Measurements from ENCODE around the gene MXD4. TPM values are rescaled to one million over a fixed set of nuclear protein-coding genes. Genes with fewer than 3 reads are reported as not detected.

Gene MXD4
- total RNA-seq, 1 donor: 44.9 TPM

DNA sequence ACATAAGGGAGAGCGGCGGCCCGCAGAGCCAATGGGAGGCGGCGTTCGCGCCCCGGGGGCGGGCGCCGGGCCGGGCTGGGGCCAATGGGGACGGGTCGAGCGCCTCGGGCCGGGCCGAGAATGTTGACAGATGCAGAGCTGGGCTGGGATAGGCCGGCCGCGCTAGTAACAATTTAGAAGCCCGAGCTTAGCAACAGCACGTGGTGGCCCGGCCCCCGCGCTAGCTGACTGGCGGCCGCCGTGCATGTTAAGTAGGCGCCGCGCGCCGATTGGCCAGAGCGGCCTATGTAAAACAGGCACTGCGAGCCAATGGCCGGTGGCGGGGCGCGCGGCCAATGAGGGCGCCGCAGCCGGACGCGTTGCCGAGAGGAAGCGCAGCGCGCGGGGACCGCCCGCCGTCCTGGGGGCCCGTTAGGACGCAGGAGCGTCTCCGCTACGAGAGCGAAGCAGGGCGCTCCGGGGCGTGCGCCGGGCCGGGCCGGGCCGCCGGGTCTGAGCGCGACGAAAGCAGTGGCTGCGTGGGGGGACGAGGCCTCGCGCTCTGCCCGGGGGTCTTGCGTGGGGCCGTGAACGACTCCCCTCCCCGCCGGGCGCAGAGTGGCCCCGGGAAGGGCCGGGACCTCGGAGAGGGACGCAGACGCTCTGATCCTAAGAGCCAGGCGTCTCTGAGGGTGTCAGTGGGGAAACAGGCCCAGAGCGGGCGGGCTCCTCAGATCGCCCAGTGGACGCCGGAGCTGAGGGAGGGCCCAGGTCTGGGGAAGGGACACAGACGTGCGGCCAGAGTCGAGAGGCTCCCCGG, 435 bp upstream of the MXD4 start:
- DNase-seq (ENCODE audit: low read depth): peak; percentile 100
- peak overlapping the region; percentile 63 for H3K4me3 ChIP-seq (ENCODE audit: low read depth, low read length)
- no peak for TF ChIP-seq CTCF (IDR thresholded peaks at IDR 0.05; ENCODE audit: insufficient read depth, low read depth, low read length)

- H3K4me3 ChIP-seq (ENCODE audit: low read depth, low read length): peak overlapping the region; percentile 94
- peak; percentile 61 for DNase-seq (ENCODE audit: low read depth)
- TF ChIP-seq CTCF (IDR thresholded peaks at IDR 0.05; ENCODE audit: insufficient read depth, low read depth, low read length): no peak
Measured at GRCh38 chr4:2261110-2261852, 628 bp downstream of the MXD4 start.

GRCh38 chr4:2260344-2261109, 1.4 kb downstream of the MXD4 start:
- peak overlapping the region; percentile 94 for H3K4me3 ChIP-seq (ENCODE audit: low read depth, low read length)
- DNase-seq (ENCODE audit: low read depth): no peak
- no peak for TF ChIP-seq CTCF (IDR thresholded peaks at IDR 0.05; ENCODE audit: insufficient read depth, low read depth, low read length)

DNA sequence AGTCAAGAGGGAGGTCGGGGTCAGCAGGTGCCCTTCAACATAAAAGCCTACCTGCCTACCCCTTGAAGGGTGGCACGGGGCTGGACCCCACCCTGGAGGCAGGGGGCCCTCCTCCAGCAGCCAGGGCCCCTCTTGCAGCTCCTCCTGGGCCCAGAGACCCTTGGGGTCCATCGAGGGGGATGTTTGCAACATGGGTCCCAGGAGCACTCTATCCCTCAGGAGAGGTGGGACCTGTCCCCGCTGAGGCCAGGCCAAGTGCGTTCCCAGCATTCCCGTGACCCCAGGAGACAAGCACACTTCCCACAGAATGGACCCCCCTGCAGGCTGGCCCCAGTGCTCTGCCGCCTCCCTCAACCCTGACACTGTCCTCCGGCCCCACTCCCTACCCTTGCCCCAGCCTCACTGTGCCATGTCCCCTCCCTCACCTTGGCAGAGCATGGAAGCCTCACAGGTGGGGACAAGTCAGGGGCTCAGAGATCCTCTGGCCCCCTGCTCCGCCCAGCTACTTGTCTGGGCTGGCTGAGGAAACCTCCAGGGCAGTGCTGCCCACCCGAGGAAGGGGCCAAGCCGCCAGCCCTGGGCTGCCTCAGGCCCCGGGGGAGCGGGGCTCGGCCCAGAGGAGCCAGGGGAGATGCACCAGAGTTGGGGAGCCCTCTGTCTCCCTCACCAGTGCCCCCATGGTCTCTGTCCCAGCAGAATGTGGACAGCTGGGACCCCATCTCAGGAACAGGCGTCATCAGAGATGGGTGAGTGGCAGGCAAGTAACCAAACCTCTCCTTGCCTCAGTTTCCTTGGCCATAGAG, 2.2 kb downstream of the MXD4 start:
- peak overlapping the region; percentile 94 for H3K4me3 ChIP-seq (ENCODE audit: low read depth, low read length)
- TF ChIP-seq CTCF (IDR thresholded peaks at IDR 0.05; ENCODE audit: insufficient read depth, low read depth, low read length): no peak
- DNase-seq (ENCODE audit: low read depth): no peak

DNA sequence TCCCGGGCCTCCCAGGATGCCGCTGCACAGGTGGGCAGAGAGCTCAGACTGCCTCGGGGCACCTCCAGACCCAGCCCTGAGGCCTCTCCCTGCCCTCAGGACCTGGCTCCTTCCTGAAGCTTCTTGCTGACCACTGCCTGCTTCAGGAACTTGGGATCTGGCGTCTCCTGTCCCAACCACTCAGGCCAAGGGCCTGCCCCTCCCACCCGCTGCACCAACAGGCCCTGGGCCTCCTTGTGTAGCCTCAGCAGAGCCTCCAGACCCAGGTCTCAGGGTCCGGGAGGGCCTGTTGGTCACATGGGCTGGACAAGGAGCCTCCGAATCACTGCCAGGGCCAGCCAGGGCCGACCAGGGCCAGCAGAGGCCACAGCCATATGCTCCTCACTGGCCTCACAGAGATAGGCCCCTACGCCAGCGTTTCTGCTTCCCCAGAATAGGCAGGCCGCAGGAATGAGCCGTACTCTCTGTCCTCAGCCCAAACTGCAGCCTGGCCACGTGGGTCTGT, 2.8 kb downstream of the MXD4 start:
- no peak for TF ChIP-seq CTCF (IDR thresholded peaks at IDR 0.05; ENCODE audit: insufficient read depth, low read depth, low read length)
- H3K4me3 ChIP-seq (ENCODE audit: low read depth, low read length): peak overlapping the region; percentile 94
- DNase-seq (ENCODE audit: low read depth): no peak

All from fibroblast of villous mesenchyme (primary cell).